K562 (cell line): Measurements from ENCODE around the gene CDC20. TPM values are rescaled to one million over a fixed set of nuclear protein-coding genes. Genes with fewer than 3 reads are reported as not detected.

Experiments
- ARNT ChIP-seq, 2 experiments: fragments of 450-650 bp; IDR thresholded peaks; 2 replicates each; pipeline ENCODE4 v1.6.1; 2016; ENCODE audit warnings: mild to moderate bottlenecking in 1 of 2
- ASH1L ChIP-seq: fragments of 450-650 bp; IDR thresholded peaks from 2 replicates; pipeline ENCODE4 v1.6.1; 2018; ENCODE audit warnings: borderline replicate concordance, mild to moderate bottlenecking, low read depth; ENCODE audit not compliant: partially characterized antibody
- CEBPB ChIP-seq: fragments of 450-650 bp; IDR thresholded peaks from 2 replicates; pipeline ENCODE4 v1.6.1; 2016; ENCODE audit warnings: missing genetic modification characterization, missing compliant biosample characterization
- CXXC5 ChIP-seq: fragments of 250-450 bp; sonication (Bioruptor Pico); IDR thresholded peaks from 2 replicates; pipeline ENCODE4 v1.8.0; 2022; ENCODE audit warnings: inconsistent platforms, mild to moderate bottlenecking, moderate library complexity
- HDAC1 ChIP-seq, 2 experiments: fragments of 450-650 bp; IDR thresholded peaks; 2 replicates each; pipeline ENCODE4 v1.6.1; 2016 to 2017; ENCODE audit warnings: inconsistent platforms in 1 of 2, mild to moderate bottlenecking in 1 of 2, moderate library complexity in 1 of 2
- IFI16 ChIP-seq: fragments of 250-450 bp; sonication (Bioruptor Pico); IDR thresholded peaks from 2 replicates; pipeline ENCODE4 v2.1.2; 2022; ENCODE audit warnings: mild to moderate bottlenecking, inconsistent platforms
- KLF6 ChIP-seq: fragments of 250-450 bp; sonication (Bioruptor Pico); IDR thresholded peaks from 2 replicates; pipeline ENCODE4 v1.4.0; 2020; ENCODE audit warnings: mild to moderate bottlenecking, moderate library complexity, borderline replicate concordance
- MAFG ChIP-seq: fragments of 450-650 bp; conservative IDR thresholded peaks from 2 replicates; pipeline ENCODE4 v1.6.1; 2016; ENCODE audit warnings: missing genetic modification characterization, missing compliant biosample characterization
- MAZ ChIP-seq, 2 experiments: fragments of 450-650 bp in 1 of 2; sonication (generic) in 1 of 2; formaldehyde crosslinking; IDR thresholded peaks in 1 of 2; conservative IDR thresholded peaks in 1 of 2; 2 replicates each; pipeline versions ENCODE4 v1.4.0 to v1.5.0; 2020; ENCODE audit warnings: mild to moderate bottlenecking in 1 of 2, missing genetic modification reagents in 1 of 2
- NUFIP1 ChIP-seq: fragments of 450-650 bp; IDR thresholded peaks from 2 replicates; pipeline ENCODE4 v1.6.1; 2018; ENCODE audit not compliant: partially characterized antibody
- PTTG1 ChIP-seq: fragments of 450-650 bp; IDR thresholded peaks from 2 replicates; pipeline ENCODE4 v1.6.1; 2016; ENCODE audit warnings: low read depth, mild to moderate bottlenecking, missing genetic modification characterization, missing compliant biosample characterization
- RB1 ChIP-seq: fragments of 450-650 bp; IDR thresholded peaks from 2 replicates; pipeline ENCODE4 v1.6.1; 2017; ENCODE audit warnings: low read depth, mild to moderate bottlenecking
- RCOR1 ChIP-seq, 2 experiments: IDR thresholded peaks; 2 replicates each; pipeline ENCODE4 v1.6.1; 2012; ENCODE audit warnings: low read depth in 2 of 2, low read length in 2 of 2, borderline replicate concordance in 1 of 2, improper control_type of control experiment in 1 of 2
- RHOXF2B ChIP-seq: fragments of 250-450 bp; sonication (Bioruptor Pico); conservative IDR thresholded peaks from 2 replicates; pipeline ENCODE4 v1.5.1; 2021
- SMC3 ChIP-seq: conservative IDR thresholded peaks from 2 replicates; pipeline ENCODE4 v1.6.1; 2011; ENCODE audit warnings: low read depth, low read length, improper control_type of control experiment; ENCODE audit not compliant: insufficient read depth
- STAT5B ChIP-seq: fragments of 250-450 bp; sonication (Bioruptor Pico); IDR thresholded peaks from 2 replicates; pipeline ENCODE4 v1.8.0; 2021; ENCODE audit warnings: mild to moderate bottlenecking, inconsistent platforms
- STAT6 ChIP-seq: sonication (generic); formaldehyde crosslinking; IDR thresholded peaks from 2 replicates; pipeline ENCODE4 v1.8.1; 2023; ENCODE audit warnings: mild to moderate bottlenecking, missing genetic modification reagents
- TAL1 ChIP-seq: fragments of 450-650 bp; IDR thresholded peaks from 2 replicates; pipeline ENCODE4 v1.6.1; 2016; ENCODE audit warnings: mild to moderate bottlenecking
- UBTF ChIP-seq, 2 experiments: IDR thresholded peaks; 2 replicates each; pipeline ENCODE4 v1.6.1; 2012; ENCODE audit warnings: improper control_type of control experiment in 2 of 2, low read depth in 2 of 2, low read length in 2 of 2, borderline replicate concordance in 1 of 2
- ZFPM2 ChIP-seq: fragments of 250-450 bp; sonication (Bioruptor Pico); IDR thresholded peaks from 2 replicates; pipeline ENCODE4 v1.5.1; 2022; ENCODE audit warnings: mild to moderate bottlenecking
- ZNF134 ChIP-seq: fragments of 250-450 bp; sonication (Bioruptor Pico); conservative IDR thresholded peaks from 2 replicates; pipeline ENCODE4 v1.4.0; 2020
- ZNF143 ChIP-seq: sonication (generic); formaldehyde crosslinking; IDR thresholded peaks from 2 replicates; pipeline ENCODE4 v1.9.0; 2022; ENCODE audit warnings: mild to moderate bottlenecking, missing genetic modification reagents
- ZNF23 ChIP-seq: fragments of 250-450 bp; sonication (Bioruptor Pico); IDR thresholded peaks from 2 replicates; pipeline ENCODE4 v1.4.0; 2020; ENCODE audit warnings: mild to moderate bottlenecking
- ZNF717 ChIP-seq: fragments of 250-450 bp; sonication (Bioruptor Pico); IDR thresholded peaks from 2 replicates; pipeline ENCODE4 v1.5.0; 2021
- polyA plus RNA-seq, 8 experiments: library from polyadenylated mRNA; depleted of rRNA in 4 of 8; stranded (reverse) in 5 of 8; unstranded in 3 of 8; fragments of >200 nt; fragmentation: Nextera tagmentation in 2 of 8; fragmentation: Illumina TruSeq in 1 of 8; extraction: Ambion mirVana in 2 of 8; extraction: Trizol in 1 of 8; gene quantifications; 2 replicates each; pipeline versions ENCODE4 v1.2.1 to v1.2.3, GENCODE V29; 2011 to 2014; ENCODE audit warnings: inconsistent platforms in 1 of 8, missing spikeins in 1 of 8
- total RNA-seq, 7 experiments: library from RNA; depleted of rRNA in 6 of 7; stranded (reverse); fragments of >200 nt in 6 of 7; fragmentation: Illumina TruSeq in 2 of 7; extraction: Trizol in 2 of 7; gene quantifications; 2 replicates each; pipeline versions ENCODE4 v1.2.1 to v1.2.3, GENCODE V29; 2011 to 2021; ENCODE audit warnings: low replicate concordance in 1 of 7
- TF ChIP-seq, protein P1 (sequence below): fragments of 250-450 bp; sonication (Bioruptor Pico); IDR thresholded peaks from 2 replicates; pipeline ENCODE4 v1.9.0; 2021; ENCODE audit warnings: mild to moderate bottlenecking

The CDC20 gene
- total and polyA plus RNA-seq, 9 of the 15 experiments (the other 6 are each of a cell fraction or from before 2014, with no cell fraction given): 45.2 to 224 (median 121) TPM

DNA sequence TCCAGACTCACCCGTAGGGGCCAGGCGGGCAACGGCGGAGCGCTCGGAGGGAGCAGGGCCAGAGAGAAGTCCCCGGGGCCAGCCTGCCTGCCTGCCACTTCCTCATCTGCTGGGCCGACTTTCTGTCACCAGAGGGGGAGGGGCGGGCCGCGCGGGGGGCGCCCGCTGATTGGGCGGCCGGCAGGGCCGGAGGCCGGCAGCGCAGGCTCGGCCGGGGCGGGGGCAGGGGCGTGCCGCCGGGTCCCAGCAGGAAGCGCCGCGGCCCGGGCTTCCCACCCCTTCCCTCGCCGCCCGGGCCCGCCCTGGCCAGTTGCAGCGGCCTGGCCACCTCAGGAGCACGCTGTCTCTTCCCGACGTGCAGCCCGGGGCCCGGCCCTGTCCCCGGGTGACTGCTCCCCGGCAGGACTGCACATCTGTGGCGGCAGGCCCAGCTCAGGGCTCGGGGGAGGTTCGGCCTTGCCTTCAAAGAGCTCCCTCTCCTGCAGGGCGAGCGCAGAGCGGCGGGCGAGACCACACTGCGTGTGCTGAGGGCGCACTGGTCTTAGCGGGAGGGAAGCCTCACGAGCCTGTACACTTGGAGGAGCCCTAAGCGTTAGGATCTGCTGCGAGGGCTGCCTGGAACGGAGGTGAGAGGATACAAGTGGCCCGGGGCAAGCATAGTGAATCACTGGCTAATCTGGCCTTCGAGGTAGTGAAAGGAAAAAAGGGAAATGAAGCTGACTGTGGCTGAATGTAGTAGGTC lies 9.3 kb downstream of the CDC20 start, which contains the start of gene ELOVL1 (continued):
- peak in 1 of 2 experiments; percentile 54; a peak in 1 of 4 replicates for TF ChIP-seq RCOR1 (IDR thresholded peaks at IDR 0.05; ENCODE audit: borderline replicate concordance in 1 of 2, low read depth in 2 of 2, low read length in 2 of 2)
- no peak for TF ChIP-seq NUFIP1
- peak in 1 of 2 experiments; percentile 90; a peak in 2 of 4 replicates for TF ChIP-seq HDAC1 (IDR thresholded peaks at IDR 0.05)
- no peak for TF ChIP-seq ZFPM2 (CRISPR knock-in tag)
- TF ChIP-seq IFI16 (CRISPR knock-in tag): no peak
- TF ChIP-seq RB1: peak; percentile 81; the same call in 1 of the 2 replicates
- TF ChIP-seq MAFG: no peak
- no peak for TF ChIP-seq TAL1
- TF ChIP-seq RHOXF2B (CRISPR knock-in tag): no peak
- TF ChIP-seq PTTG1 (tag): no peak
- TF ChIP-seq CXXC5: peak; percentile 95
- TF ChIP-seq ZNF23 (CRISPR knock-in tag): no peak
- TF ChIP-seq ARNT (IDR thresholded peaks at IDR 0.05): 0 out of 4 replicates have a peak, but pooled peaks of 1 of the 2 experiments have one; percentile 40
- TF ChIP-seq STAT6 (CRISPR knock-in tag): peak; percentile 91; the same call in 1 of the 2 replicates
- TF ChIP-seq UBTF (IDR thresholded peaks at IDR 0.05; ENCODE audit: borderline replicate concordance in 1 of 2, low read depth in 2 of 2, low read length in 2 of 2): peak; percentile 86 to 96; a peak in 2 of 4 replicates
- TF ChIP-seq ZNF134 (CRISPR knock-in tag): peak; percentile 68
- peak; percentile 70; the same call in 1 of the 2 replicates for TF ChIP-seq KLF6
- TF ChIP-seq CEBPB (tag): no peak
- TF ChIP-seq, protein P1, sequence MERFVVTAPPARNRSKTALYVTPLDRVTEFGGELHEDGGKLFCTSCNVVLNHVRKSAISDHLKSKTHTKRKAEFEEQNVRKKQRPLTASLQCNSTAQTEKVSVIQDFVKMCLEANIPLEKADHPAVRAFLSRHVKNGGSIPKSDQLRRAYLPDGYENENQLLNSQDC: no peak
- no peak for TF ChIP-seq ASH1L
- no peak for TF ChIP-seq ZNF717 (CRISPR knock-in tag)
- peak; percentile 55; the same call in 1 of the 2 replicates for TF ChIP-seq ZNF143 (CRISPR knock-in tag)
- peak; percentile 78 to 93 for TF ChIP-seq MAZ (CRISPR knock-in tag; conservative IDR thresholded peaks at IDR 0.05 in 1 of 2, IDR thresholded peaks at IDR 0.05 in 1 of 2)
- peak; percentile 34; the same call in 1 of the 2 replicates for TF ChIP-seq SMC3
- no peak for TF ChIP-seq STAT5B (CRISPR knock-in tag)
